Osteoblast (primary cell): ENCODE measurements around the gene POLG2. TPM values are rescaled to one million over a fixed set of nuclear protein-coding genes. Genes with fewer than 3 reads are reported as not detected.

Source experiments
- DNase-seq: peaks from one replicate; pipeline ENCODE4 v3.0.0; 2011; ENCODE audit warnings: low spot score, mixed read lengths; ENCODE audit not compliant: insufficient read length; ENCODE audit errors: missing footprints
- H2AFZ ChIP-seq: 2 replicates; pipeline ENCODE4 v1.6.0; 2011; ENCODE audit warnings: mild to moderate bottlenecking, low read length
- H3K27ac ChIP-seq: 2 replicates; pipeline ENCODE4 v1.5.1; 2011; ENCODE audit warnings: mild to moderate bottlenecking, low read depth, low read length, moderate library complexity
- H3K27me3 ChIP-seq: 2 replicates; pipeline ENCODE4 v1.6.0; 2012; ENCODE audit warnings: mild to moderate bottlenecking, control low read depth, inconsistent platforms, low read length, moderate library complexity; ENCODE audit not compliant: insufficient read depth
- H3K36me3 ChIP-seq: 2 replicates; pipeline ENCODE4 v1.5.1; 2011; ENCODE audit warnings: mild to moderate bottlenecking, low read length, control low read depth, moderate library complexity; ENCODE audit not compliant: insufficient read depth
- H3K4me1 ChIP-seq: 2 replicates; pipeline ENCODE4 v1.5.1; 2011; ENCODE audit warnings: mild to moderate bottlenecking, low read length, control low read depth, moderate library complexity; ENCODE audit not compliant: insufficient read depth
- H3K4me2 ChIP-seq: 2 replicates; pipeline ENCODE4 v1.6.0; 2011; ENCODE audit warnings: mild to moderate bottlenecking, low read length; ENCODE audit not compliant: insufficient read depth
- H3K4me3 ChIP-seq: fragments of 200-600 bp; sonication (generic); 3 replicates; pipeline ENCODE4 v1.5.1; 2012; ENCODE audit warnings: mild to moderate bottlenecking, low read length, inconsistent platforms; ENCODE audit not compliant: insufficient read depth
- H3K79me2 ChIP-seq: 2 replicates; pipeline ENCODE4 v1.6.0; 2012; ENCODE audit warnings: mild to moderate bottlenecking, low read length, control low read depth, inconsistent platforms; ENCODE audit not compliant: insufficient read depth
- H3K9me3 ChIP-seq: 2 replicates; pipeline ENCODE4 v1.5.1; 2011; ENCODE audit warnings: low read depth, low read length, control low read depth
- H4K20me1 ChIP-seq: 2 replicates; pipeline ENCODE4 v1.6.0; 2012; ENCODE audit warnings: mild to moderate bottlenecking, low read length, control low read depth; ENCODE audit not compliant: insufficient read depth
- CTCF ChIP-seq: IDR thresholded peaks from 2 replicates; pipeline ENCODE4 v1.5.1; 2011; ENCODE audit warnings: mild to moderate bottlenecking, low read depth, low read length, moderate library complexity; ENCODE audit errors: extremely low read depth
- total RNA-seq: library from RNA; depleted of rRNA; stranded (reverse); fragments of >200 nt; gene quantifications from 2 replicates; pipeline ENCODE4 v1.2.3, GENCODE V29; 2012

POLG2 gene
- total RNA-seq, 1 donor = 7.2 TPM

- Histone ChIP-seq H3K27ac (no peak overlapping the region), H3K36me3 (peaks cover 85% of the 10 kb centered on the region), H3K27me3 (no peaks in the 10 kb centered on the region), H2AFZ (no peak overlapping the region), H3K4me2 (no peak overlapping the region), H3K79me2 (no peaks in the 10 kb centered on the region), H3K9me3 (no peaks in the 10 kb centered on the region), H3K4me3 (no peak overlapping the region), H4K20me1 (peaks cover 3% of the 10 kb centered on the region), H3K4me1 (peaks cover 8% of the 10 kb centered on the region)
- DNase-seq = no peak
- no peak for TF ChIP-seq CTCF
These were observed 32.4 kb upstream of the POLG2 start for GRCh38 chr17:64529221-64529620.

- H3K4me3 ChIP-seq = no peak overlapping the region
- no peak overlapping the region for H3K4me2 ChIP-seq
- peaks cover 85% of the 10 kb centered on the region for H3K36me3 ChIP-seq
- H3K79me2 ChIP-seq = no peaks in the 10 kb centered on the region
- H3K9me3 ChIP-seq = no peaks in the 10 kb centered on the region
- peaks cover 3% of the 10 kb centered on the region for H4K20me1 ChIP-seq
- no peak overlapping the region for H2AFZ ChIP-seq
- H3K4me1 ChIP-seq = peaks cover 8% of the 10 kb centered on the region
- TF ChIP-seq CTCF = no peak
- no peak overlapping the region for H3K27ac ChIP-seq
- no peak for DNase-seq
- H3K27me3 ChIP-seq = no peaks in the 10 kb centered on the region
These were observed 31.1 kb upstream of the POLG2 start for GRCh38 chr17:64527914-64528313.

GRCh38 chr17:64520359-64520758, 23.5 kb upstream of the POLG2 start:
- Histone ChIP-seq H2AFZ (no peak overlapping the region), H3K27me3 (no peaks in the 10 kb centered on the region), H3K36me3 (peaks cover 63% of the 10 kb centered on the region), H3K27ac (no peak overlapping the region), H3K4me3 (no peak overlapping the region), H3K4me1 (peaks cover 8% of the 10 kb centered on the region), H4K20me1 (peaks cover 4% of the 10 kb centered on the region), H3K79me2 (no peaks in the 10 kb centered on the region), H3K4me2 (no peak overlapping the region), H3K9me3 (no peaks in the 10 kb centered on the region)
- TF ChIP-seq CTCF = no peak
- DNase-seq = no peak

- H3K79me2 ChIP-seq = no peaks in the 10 kb centered on the region
- H3K4me2 ChIP-seq = no peak overlapping the region
- no peaks in the 10 kb centered on the region for H3K27me3 ChIP-seq
- H3K27ac ChIP-seq = no peak overlapping the region
- no peaks in the 10 kb centered on the region for H3K9me3 ChIP-seq
- no peak for DNase-seq
- no peak overlapping the region for H3K4me3 ChIP-seq
- H2AFZ ChIP-seq = no peak overlapping the region
- peaks cover 64% of the 10 kb centered on the region for H3K36me3 ChIP-seq
- H3K4me1 ChIP-seq = peaks cover 12% of the 10 kb centered on the region
- TF ChIP-seq CTCF = no peak
- H4K20me1 ChIP-seq = peaks cover 4% of the 10 kb centered on the region
These were observed 22.7 kb upstream of the POLG2 start for GRCh38 chr17:64519601-64520000.
